Measurements from ENCODE around the gene RPRML. TPM values are rescaled to one million over a fixed set of nuclear protein-coding genes. Genes with fewer than 3 reads are reported as not detected.

The RPRML gene
- total RNA-seq, 6 experiments from 2014 or later: not detected

DNA sequence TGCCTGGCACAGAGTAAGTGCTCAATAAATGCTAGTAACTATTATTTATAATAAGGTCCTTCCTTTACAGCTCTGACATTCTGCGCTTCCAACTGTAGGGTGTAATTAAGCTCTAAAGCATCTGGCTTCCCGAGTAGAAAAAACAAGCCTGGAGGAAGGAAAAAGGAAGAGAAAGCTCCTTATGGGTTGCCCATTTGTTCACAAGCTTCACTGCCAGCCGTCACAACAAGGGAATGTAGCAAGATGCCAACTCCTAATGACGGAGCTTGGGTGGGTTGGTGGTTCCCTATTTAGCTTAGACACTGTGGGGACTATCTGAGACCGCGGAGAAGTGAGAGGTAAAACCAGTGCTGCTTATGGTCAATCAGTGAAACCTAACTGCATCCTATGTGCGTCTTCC, 7.3 kb upstream of the RPRML start:
- Mint-ChIP-seq H3K27me3 (ENCODE audit: insufficient read depth) (peaks cover 49% of the 10 kb centered on the region), H3K36me3 (ENCODE audit: low read depth) (0 out of 2 replicates have a peak, but pooled peaks cover 4% of the 10 kb centered on the region), H3K27ac (no peak overlapping the region), H3K4me3 (no peak overlapping the region), H3K9me3 (no peaks in the 10 kb centered on the region), H3K4me1 (ENCODE audit: low read depth) (no peaks in the 10 kb centered on the region)
- TF ChIP-seq, protein P1, sequence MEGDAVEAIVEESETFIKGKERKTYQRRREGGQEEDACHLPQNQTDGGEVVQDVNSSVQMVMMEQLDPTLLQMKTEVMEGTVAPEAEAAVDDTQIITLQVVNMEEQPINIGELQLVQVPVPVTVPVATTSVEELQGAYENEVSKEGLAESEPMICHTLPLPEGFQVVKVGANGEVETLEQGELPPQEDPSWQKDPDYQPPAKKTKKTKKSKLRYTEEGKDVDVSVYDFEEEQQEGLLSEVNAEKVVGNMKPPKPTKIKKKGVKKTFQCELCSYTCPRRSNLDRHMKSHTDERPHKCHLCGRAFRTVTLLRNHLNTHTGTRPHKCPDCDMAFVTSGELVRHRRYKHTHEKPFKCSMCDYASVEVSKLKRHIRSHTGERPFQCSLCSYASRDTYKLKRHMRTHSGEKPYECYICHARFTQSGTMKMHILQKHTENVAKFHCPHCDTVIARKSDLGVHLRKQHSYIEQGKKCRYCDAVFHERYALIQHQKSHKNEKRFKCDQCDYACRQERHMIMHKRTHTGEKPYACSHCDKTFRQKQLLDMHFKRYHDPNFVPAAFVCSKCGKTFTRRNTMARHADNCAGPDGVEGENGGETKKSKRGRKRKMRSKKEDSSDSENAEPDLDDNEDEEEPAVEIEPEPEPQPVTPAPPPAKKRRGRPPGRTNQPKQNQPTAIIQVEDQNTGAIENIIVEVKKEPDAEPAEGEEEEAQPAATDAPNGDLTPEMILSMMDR (IDR thresholded peaks at IDR 0.05): no peak
- no peak for DNase-seq

GRCh38 chr17:46984892-46985291, 5.8 kb upstream of the RPRML start:
- no peak for DNase-seq
- Mint-ChIP-seq H3K36me3 (ENCODE audit: low read depth) (0 out of 2 replicates have a peak, but pooled peaks cover 4% of the 10 kb centered on the region), H3K27me3 (ENCODE audit: insufficient read depth) (peaks cover 46% of the 10 kb centered on the region), H3K4me1 (ENCODE audit: low read depth) (no peaks in the 10 kb centered on the region), H3K4me3 (no peak overlapping the region), H3K27ac (no peak overlapping the region), H3K9me3 (no peaks in the 10 kb centered on the region)
- TF ChIP-seq, protein P1 (IDR thresholded peaks at IDR 0.05): no peak

GRCh38 chr17:46984341-46984740, 5.3 kb upstream of the RPRML start:
- H3K27ac Mint-ChIP-seq: no peak overlapping the region
- peaks cover 46% of the 10 kb centered on the region for H3K27me3 Mint-ChIP-seq (ENCODE audit: insufficient read depth)
- TF ChIP-seq, protein P1 (IDR thresholded peaks at IDR 0.05): no peak
- no peaks in the 10 kb centered on the region for H3K9me3 Mint-ChIP-seq
- H3K36me3 Mint-ChIP-seq (ENCODE audit: low read depth): 0 out of 2 replicates have a peak, but pooled peaks cover 4% of the 10 kb centered on the region
- DNase-seq: no peak
- no peak overlapping the region for H3K4me3 Mint-ChIP-seq
- no peaks in the 10 kb centered on the region for H3K4me1 Mint-ChIP-seq (ENCODE audit: low read depth)

GRCh38 chr17:46983782-46984181, 4.7 kb upstream of the RPRML start:
- Mint-ChIP-seq H3K4me3 (no peak overlapping the region), H3K27me3 (ENCODE audit: insufficient read depth) (peaks cover 45% of the 10 kb centered on the region), H3K9me3 (no peaks in the 10 kb centered on the region), H3K4me1 (ENCODE audit: low read depth) (no peaks in the 10 kb centered on the region), H3K36me3 (ENCODE audit: low read depth) (0 out of 2 replicates have a peak, but pooled peaks cover 4% of the 10 kb centered on the region), H3K27ac (no peak overlapping the region)
- TF ChIP-seq, protein P1 (IDR thresholded peaks at IDR 0.05): no peak
- DNase-seq: no peak

DNA sequence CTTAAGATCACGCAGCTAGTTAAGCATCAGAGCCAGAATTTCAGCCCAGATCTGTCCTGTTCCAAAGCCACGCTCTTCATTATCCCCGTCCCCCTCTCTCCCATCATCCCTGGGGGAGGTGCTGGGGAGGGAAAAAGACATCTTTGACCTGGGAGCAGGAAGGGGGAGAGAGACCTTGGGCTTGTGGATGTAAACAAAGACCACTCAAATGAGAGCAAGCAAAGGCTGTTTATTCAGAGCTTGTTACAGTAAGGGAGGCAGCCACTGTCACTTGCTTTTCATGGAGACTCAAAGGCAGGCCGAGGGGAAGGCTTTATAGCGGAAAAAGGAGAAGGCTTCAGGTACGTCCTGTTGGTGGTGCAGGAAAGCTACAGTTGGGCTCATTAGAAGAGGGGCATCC, 3.5 kb upstream of the RPRML start:
- no peak overlapping the region for H3K4me3 Mint-ChIP-seq
- H3K9me3 Mint-ChIP-seq: no peaks in the 10 kb centered on the region
- H3K36me3 Mint-ChIP-seq (ENCODE audit: low read depth): 0 out of 2 replicates have a peak, but pooled peaks cover 4% of the 10 kb centered on the region
- no peak for DNase-seq
- TF ChIP-seq, protein P1 (IDR thresholded peaks at IDR 0.05): no peak
- no peak overlapping the region for H3K27ac Mint-ChIP-seq
- H3K4me1 Mint-ChIP-seq (ENCODE audit: low read depth): peaks cover 7% of the 10 kb centered on the region; the same call in 1 of the 2 replicates
- H3K27me3 Mint-ChIP-seq (ENCODE audit: insufficient read depth): peaks cover 46% of the 10 kb centered on the region

All from HFFc6 (cell line).